ENCODE measurements around the gene TMF1.

Gene TMF1

DNA sequence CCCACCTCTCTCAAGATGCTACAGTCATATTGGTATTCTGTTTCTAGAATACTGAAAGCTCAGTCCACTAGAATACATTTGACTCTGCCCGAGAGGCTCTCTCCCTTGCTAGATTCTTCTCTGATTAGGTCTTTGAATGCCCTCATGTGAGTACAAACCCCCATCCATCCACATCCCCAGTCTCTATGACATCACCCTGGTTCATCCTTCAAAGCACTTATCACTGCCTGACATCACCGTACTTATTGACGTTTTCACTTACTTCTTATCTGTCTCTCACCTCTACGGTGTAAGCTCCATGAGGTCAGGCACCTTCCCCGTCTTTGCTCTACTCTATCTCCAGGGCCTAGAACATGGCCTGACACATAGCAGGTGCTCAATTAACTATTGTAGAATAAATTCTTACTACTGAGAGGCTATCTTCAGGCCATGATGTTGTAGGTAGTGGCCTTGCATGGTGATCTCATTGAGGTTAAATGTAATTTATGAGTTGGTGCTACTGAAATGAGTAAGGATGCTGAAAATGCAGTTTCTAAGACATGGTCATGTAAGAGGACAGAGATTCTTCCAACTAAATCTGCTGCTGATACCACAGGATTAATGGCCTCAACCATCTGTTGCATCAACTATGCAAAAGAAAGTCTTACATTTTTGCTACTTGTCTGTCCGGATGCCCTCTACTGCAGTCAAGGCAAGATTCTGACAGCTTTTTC, 65.5 kb downstream of the TMF1 start:
- no peak overlapping the region for H3K9ac ChIP-seq (ENCODE audit: insufficient read length)
- H3K36me3 ChIP-seq (ENCODE audit: insufficient read depth, low read length): no peaks in the 10 kb centered on the region
- TF ChIP-seq FOXP2 (optimal IDR thresholded peaks at IDR 0.05; ENCODE audit: control extremely low read depth, extremely low read length, insufficient read depth) (no peak), EZH2 (IDR thresholded peaks at IDR 0.05) (no peak), POLR2AphosphoS5 (IDR thresholded peaks at IDR 0.05; ENCODE audit: borderline replicate concordance, low read depth, low read length) (no peak)
- no peaks in the 10 kb centered on the region for H3K9me3 ChIP-seq (ENCODE audit: low read depth, low read length)
- H3K4me3 ChIP-seq: no peak overlapping the region
- DNase-seq (ENCODE audit: low read depth, low spot score): no peak
- no peak overlapping the region for H3K27ac ChIP-seq

DNA sequence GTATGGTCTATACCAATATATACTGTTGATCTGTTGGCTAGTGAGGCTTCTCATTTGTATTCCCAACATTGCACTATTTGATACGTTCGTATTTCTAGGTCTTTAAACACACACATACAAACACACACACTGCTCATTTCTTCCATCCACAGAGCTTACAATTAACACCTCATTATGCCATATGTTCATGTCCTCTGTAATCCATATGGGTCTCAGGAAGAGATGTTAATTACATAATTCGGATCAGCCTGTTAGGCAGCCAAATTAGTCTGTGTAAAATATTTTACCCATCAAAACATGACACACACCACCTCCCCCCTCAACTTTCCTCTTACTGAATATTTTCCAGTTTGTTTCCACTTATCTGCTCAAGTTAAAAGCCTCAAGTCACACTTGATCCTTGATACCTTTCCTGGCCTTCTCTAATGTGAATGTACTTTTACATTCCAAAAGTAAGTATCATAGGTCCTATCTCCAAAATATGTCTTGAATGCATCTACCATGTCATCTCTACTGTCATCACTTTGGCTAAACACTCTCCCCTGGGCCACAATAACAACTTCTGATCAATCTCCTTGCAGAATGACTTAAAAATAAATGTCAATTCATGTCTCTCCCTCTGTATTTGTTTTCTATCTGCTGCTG, 66.9 kb downstream of the TMF1 start:
- no peaks in the 10 kb centered on the region for H3K9me3 ChIP-seq (ENCODE audit: low read depth, low read length)
- no peak overlapping the region for H3K27ac ChIP-seq
- H3K9ac ChIP-seq (ENCODE audit: insufficient read length): no peak overlapping the region
- H3K36me3 ChIP-seq (ENCODE audit: insufficient read depth, low read length): no peaks in the 10 kb centered on the region
- TF ChIP-seq EZH2 (IDR thresholded peaks at IDR 0.05): no peak
- no peak for TF ChIP-seq FOXP2 (optimal IDR thresholded peaks at IDR 0.05; ENCODE audit: control extremely low read depth, extremely low read length, insufficient read depth)
- TF ChIP-seq POLR2AphosphoS5 (IDR thresholded peaks at IDR 0.05; ENCODE audit: borderline replicate concordance, low read depth, low read length): no peak
- DNase-seq (ENCODE audit: low read depth, low spot score): no peak
- H3K4me3 ChIP-seq: no peak overlapping the region

DNA sequence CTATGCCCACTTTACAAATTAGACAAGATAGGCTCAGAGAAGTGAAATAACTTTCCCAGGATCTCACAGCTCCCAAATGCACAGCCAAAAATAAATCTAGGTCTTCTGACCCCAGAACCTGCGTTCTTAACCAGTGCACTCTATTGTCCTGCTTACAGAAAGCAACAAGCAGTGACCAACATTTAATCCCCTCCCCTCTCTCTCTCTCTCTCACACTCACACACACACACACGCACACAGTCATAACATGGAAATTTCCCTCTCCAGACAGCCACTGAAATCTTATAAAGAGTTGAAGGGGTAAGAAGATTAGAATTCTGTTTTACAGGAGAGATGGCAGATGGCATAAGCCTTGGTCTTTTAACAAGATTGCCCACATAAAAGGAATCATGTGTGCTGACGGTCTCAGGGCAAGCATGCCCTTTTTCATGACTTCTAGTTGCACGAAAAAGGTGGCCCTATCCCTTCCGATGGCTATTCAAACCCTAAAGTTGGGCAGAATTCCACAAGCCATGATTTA, 68.1 kb downstream of the TMF1 start:
- no peak for DNase-seq (ENCODE audit: low read depth, low spot score)
- TF ChIP-seq POLR2AphosphoS5 (IDR thresholded peaks at IDR 0.05; ENCODE audit: borderline replicate concordance, low read depth, low read length) (no peak), EZH2 (IDR thresholded peaks at IDR 0.05) (no peak), FOXP2 (optimal IDR thresholded peaks at IDR 0.05; ENCODE audit: control extremely low read depth, extremely low read length, insufficient read depth) (no peak)
- H3K27ac ChIP-seq: no peak overlapping the region
- no peaks in the 10 kb centered on the region for H3K9me3 ChIP-seq (ENCODE audit: low read depth, low read length)
- no peak overlapping the region for H3K9ac ChIP-seq (ENCODE audit: insufficient read length)
- no peaks in the 10 kb centered on the region for H3K36me3 ChIP-seq (ENCODE audit: insufficient read depth, low read length)
- no peak overlapping the region for H3K4me3 ChIP-seq

DNA sequence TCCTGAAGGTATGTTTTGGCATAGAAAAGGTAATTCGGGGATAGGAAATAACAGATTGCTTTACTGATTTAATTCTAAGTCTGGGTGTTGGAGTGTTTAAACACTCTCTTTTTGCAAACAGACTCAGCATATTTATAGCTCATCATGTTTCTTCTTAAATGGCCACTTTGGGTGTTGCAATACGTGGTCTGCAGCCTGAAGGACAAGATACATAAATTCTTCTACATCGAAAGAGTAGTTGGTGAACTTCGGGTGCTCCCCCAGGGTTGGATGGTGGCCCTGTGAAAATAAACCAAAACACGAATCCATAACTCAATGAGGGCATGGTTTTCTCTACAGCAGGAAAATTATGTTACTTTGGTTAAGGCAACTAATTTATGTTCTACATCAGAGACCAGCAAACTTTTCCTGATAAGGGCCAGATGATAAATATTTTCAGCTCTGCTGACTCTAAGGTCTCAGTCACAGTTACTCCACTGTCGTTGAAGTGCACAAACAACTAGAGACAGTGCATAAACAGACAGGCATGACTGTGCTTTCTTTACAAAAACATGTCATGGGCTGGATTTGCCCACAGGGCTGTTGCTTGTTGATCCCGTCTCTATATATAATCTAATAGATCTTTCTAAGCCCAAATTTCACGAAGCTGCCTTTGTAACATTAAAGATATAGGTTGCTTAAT, 74.5 kb downstream of the TMF1 start:
- no peak overlapping the region for H3K4me3 ChIP-seq
- H3K9ac ChIP-seq (ENCODE audit: insufficient read length): no peak overlapping the region
- H3K36me3 ChIP-seq (ENCODE audit: insufficient read depth, low read length): no peaks in the 10 kb centered on the region
- no peaks in the 10 kb centered on the region for H3K9me3 ChIP-seq (ENCODE audit: low read depth, low read length)
- DNase-seq (ENCODE audit: low read depth, low spot score): no peak
- no peak overlapping the region for H3K27ac ChIP-seq
- no peak for TF ChIP-seq POLR2AphosphoS5 (IDR thresholded peaks at IDR 0.05; ENCODE audit: borderline replicate concordance, low read depth, low read length)

DNA sequence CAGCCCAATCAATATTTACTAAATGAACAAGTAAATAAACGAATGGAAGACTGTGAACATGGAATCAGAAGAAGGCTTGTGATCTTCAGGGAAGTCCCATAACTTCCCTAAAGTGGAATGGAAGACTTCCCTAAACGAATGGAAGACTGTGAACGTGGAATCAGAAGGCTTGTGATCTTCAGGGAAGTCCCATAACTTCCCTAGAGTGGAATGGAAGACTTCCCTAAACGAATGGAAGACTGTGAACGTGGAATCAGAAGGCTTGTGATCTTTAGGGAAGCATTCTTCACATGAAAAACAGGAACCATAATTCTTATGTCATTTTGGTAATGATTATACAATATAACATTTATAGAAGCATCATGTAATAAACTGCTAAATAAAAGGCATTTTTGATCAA, 77.4 kb downstream of the TMF1 start:
- Histone ChIP-seq H3K4me3 (no peak overlapping the region), H3K9me3 (ENCODE audit: low read depth, low read length) (no peaks in the 10 kb centered on the region), H3K36me3 (ENCODE audit: insufficient read depth, low read length) (no peaks in the 10 kb centered on the region), H3K9ac (ENCODE audit: insufficient read length) (no peak overlapping the region), H3K27ac (no peak overlapping the region)
- TF ChIP-seq EZH2 (IDR thresholded peaks at IDR 0.05): no peak
- no peak for TF ChIP-seq POLR2AphosphoS5 (IDR thresholded peaks at IDR 0.05; ENCODE audit: borderline replicate concordance, low read depth, low read length)
- TF ChIP-seq FOXP2 (optimal IDR thresholded peaks at IDR 0.05; ENCODE audit: control extremely low read depth, extremely low read length, insufficient read depth): no peak
- DNase-seq (ENCODE audit: low read depth, low spot score): no peak

DNA sequence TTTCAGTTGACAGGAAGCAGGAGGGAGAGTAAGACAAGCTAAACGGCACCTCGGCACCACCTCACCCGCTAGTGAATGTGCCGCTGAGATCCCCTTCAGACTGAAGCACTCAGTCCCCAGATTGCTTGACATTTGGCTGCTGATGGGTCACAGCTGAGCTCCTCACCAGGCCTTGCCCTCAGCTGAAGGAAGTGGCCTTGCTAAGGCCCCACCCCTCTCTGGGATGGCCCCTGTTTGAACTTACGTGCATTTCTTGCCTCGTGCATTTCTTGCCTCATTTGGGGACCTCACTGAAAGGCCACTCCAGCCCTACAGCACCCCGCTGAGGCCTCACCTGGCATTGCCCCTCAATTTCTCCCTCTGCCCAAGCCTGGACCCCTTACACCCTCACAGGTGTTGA, 78.5 kb downstream of the TMF1 start:
- no peaks in the 10 kb centered on the region for H3K36me3 ChIP-seq (ENCODE audit: insufficient read depth, low read length)
- no peak overlapping the region for H3K9ac ChIP-seq (ENCODE audit: insufficient read length)
- TF ChIP-seq POLR2AphosphoS5 (IDR thresholded peaks at IDR 0.05; ENCODE audit: borderline replicate concordance, low read depth, low read length) (no peak), EZH2 (IDR thresholded peaks at IDR 0.05) (no peak), FOXP2 (optimal IDR thresholded peaks at IDR 0.05; ENCODE audit: control extremely low read depth, extremely low read length, insufficient read depth) (no peak)
- no peaks in the 10 kb centered on the region for H3K9me3 ChIP-seq (ENCODE audit: low read depth, low read length)
- no peak overlapping the region for H3K4me3 ChIP-seq
- no peak overlapping the region for H3K27ac ChIP-seq
- no peak for DNase-seq (ENCODE audit: low read depth, low spot score)

DNA sequence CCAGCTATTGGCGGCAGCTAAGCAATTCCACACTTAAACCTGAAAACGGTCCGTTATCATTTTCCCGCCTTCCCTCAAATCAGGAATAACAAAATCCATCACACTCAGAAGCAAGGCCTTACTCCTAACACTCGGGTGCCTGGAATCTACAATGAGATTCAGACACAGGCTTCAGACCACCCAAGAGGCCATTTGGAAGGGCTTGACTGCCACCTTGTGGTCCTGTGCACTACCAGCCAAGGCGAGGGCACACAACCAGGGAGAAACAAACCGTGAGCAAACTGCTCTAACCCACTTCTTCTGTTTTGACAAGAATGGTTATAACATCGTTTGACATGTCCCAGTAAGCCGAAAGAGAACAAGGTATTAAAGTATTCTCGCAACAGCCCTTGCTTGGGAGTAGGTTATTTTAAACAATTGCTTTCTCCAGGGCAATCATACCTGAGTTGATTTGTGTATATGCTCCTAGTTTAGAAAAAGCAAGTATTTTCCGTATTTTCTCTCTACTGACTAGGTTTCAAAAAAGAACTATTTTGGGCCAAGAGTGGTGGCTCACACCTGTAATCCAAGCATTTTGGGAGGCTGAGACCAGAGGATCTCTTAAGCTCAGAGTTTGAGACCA, 79.7 kb downstream of the TMF1 start:
- TF ChIP-seq FOXP2 (optimal IDR thresholded peaks at IDR 0.05; ENCODE audit: control extremely low read depth, extremely low read length, insufficient read depth): no peak
- TF ChIP-seq EZH2 (IDR thresholded peaks at IDR 0.05): no peak
- no peak for TF ChIP-seq POLR2AphosphoS5 (IDR thresholded peaks at IDR 0.05; ENCODE audit: borderline replicate concordance, low read depth, low read length)
- no peaks in the 10 kb centered on the region for H3K36me3 ChIP-seq (ENCODE audit: insufficient read depth, low read length)
- H3K9ac ChIP-seq (ENCODE audit: insufficient read length): no peak overlapping the region
- H3K4me3 ChIP-seq: no peak overlapping the region
- no peaks in the 10 kb centered on the region for H3K9me3 ChIP-seq (ENCODE audit: low read depth, low read length)
- peak; percentile 1 for DNase-seq (ENCODE audit: low read depth, low spot score)
- H3K27ac ChIP-seq: no peak overlapping the region

All from SK-N-MC (cell line).